Keratinocyte (primary cell): ENCODE results near the gene DMPK.

Source experiments
- EZH2 ChIP-seq: IDR thresholded peaks from one replicate; pipeline ENCODE4 v1.6.1; 2012; ENCODE audit warnings: inconsistent platforms, mild to moderate bottlenecking, low read length, moderate library complexity
- TF ChIP-seq, protein P1 (sequence below), 3 experiments: IDR thresholded peaks in 1 of 3; conservative IDR thresholded peaks in 1 of 3; optimal IDR thresholded peaks in 1 of 3; 2 replicates in 2 of 3; 3 replicates in 1 of 3; pipeline versions ENCODE3 to v1.5.1; 2011; ENCODE audit warnings: low read length in 3 of 3, mild to moderate bottlenecking in 3 of 3, moderate library complexity in 2 of 3, control low read depth in 1 of 3, inconsistent platforms in 1 of 3; ENCODE audit not compliant: insufficient read depth in 2 of 3; ENCODE audit errors: extremely low read depth in 1 of 3

DNA sequence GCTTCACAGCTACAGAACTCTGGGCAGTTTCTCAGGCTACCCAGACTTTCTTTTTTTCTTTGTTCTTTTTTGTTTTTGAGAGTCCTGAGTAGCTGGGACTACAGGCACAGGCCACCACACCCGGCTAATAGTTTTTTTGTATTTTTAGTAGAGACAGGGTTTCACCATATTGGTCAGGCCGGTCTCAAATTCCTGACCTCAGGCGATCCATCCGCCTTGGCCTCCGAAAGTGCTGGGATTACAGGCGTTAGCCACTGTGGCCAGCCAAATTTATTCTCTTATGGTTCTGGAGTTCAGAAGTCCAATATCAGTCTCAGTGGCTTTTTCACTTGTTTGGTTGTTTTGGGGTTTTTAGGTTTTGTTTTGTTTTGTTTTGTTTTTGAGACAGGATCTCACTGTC is 36.7 kb downstream of the DMPK start:
- TF ChIP-seq, protein P1, sequence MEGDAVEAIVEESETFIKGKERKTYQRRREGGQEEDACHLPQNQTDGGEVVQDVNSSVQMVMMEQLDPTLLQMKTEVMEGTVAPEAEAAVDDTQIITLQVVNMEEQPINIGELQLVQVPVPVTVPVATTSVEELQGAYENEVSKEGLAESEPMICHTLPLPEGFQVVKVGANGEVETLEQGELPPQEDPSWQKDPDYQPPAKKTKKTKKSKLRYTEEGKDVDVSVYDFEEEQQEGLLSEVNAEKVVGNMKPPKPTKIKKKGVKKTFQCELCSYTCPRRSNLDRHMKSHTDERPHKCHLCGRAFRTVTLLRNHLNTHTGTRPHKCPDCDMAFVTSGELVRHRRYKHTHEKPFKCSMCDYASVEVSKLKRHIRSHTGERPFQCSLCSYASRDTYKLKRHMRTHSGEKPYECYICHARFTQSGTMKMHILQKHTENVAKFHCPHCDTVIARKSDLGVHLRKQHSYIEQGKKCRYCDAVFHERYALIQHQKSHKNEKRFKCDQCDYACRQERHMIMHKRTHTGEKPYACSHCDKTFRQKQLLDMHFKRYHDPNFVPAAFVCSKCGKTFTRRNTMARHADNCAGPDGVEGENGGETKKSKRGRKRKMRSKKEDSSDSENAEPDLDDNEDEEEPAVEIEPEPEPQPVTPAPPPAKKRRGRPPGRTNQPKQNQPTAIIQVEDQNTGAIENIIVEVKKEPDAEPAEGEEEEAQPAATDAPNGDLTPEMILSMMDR (optimal IDR thresholded peaks at IDR 0.05 in 1 of 3, IDR thresholded peaks at IDR 0.05 in 1 of 3, conservative IDR thresholded peaks at IDR 0.05 in 1 of 3; ENCODE audit: extremely low read depth in 1 of 3, insufficient read depth in 2 of 3, low read length in 3 of 3) = no peak
- TF ChIP-seq EZH2 = no peak
